Mammary epithelial cell (primary cell): ENCODE results near the gene NBEA.

Source experiments
- CTCF ChIP-seq, 2 donors: IDR thresholded peaks in 1 of 2; conservative IDR thresholded peaks in 1 of 2; 2 replicates each; pipeline ENCODE4 v1.5.1; 2011 to 2012; ENCODE audit warnings: inconsistent platforms in 2 of 2, low read length in 2 of 2, mild to moderate bottlenecking in 2 of 2, control low read depth in 1 of 2, low read depth in 1 of 2; ENCODE audit not compliant: insufficient read depth in 1 of 2; ENCODE audit errors: extremely low read depth in 1 of 2
- EZH2 ChIP-seq: IDR thresholded peaks from 2 replicates; pipeline ENCODE4 v1.6.1; 2012; ENCODE audit warnings: low read length, inconsistent platforms, borderline replicate concordance

GRCh38 chr13:35455022-35455421, 513.0 kb downstream of the NBEA start:
- TF ChIP-seq CTCF (conservative IDR thresholded peaks at IDR 0.05 in 1 of 2, IDR thresholded peaks at IDR 0.05 in 1 of 2; ENCODE audit: extremely low read depth in 1 of 2, insufficient read depth in 1 of 2, low read depth in 1 of 2, low read length in 2 of 2) (no peak), EZH2 (no peak)
